ENCODE results near the gene SLC16A13. TPM values are rescaled to one million over a fixed set of nuclear protein-coding genes. Genes with fewer than 3 reads are reported as not detected.
"Not testable (repeated sequence)": the region's sequence is repeated elsewhere in the genome, so short reads cannot be mapped to it uniquely, and the experiment has no call there.

The SLC16A13 gene, protein sequence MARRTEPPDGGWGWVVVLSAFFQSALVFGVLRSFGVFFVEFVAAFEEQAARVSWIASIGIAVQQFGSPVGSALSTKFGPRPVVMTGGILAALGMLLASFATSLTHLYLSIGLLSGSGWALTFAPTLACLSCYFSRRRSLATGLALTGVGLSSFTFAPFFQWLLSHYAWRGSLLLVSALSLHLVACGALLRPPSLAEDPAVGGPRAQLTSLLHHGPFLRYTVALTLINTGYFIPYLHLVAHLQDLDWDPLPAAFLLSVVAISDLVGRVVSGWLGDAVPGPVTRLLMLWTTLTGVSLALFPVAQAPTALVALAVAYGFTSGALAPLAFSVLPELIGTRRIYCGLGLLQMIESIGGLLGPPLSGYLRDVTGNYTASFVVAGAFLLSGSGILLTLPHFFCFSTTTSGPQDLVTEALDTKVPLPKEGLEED
- total RNA-seq (2014; rRNA removed; shearing (Covaris generic)) (0.25 TPM in 1 of 2 replicates, not detected in the other), polyA plus RNA-seq (2016; fragmentation: Nextera tagmentation; extraction: Ambion mirVana) (0.87 and 1.1 TPM in 2 replicates)

DNA sequence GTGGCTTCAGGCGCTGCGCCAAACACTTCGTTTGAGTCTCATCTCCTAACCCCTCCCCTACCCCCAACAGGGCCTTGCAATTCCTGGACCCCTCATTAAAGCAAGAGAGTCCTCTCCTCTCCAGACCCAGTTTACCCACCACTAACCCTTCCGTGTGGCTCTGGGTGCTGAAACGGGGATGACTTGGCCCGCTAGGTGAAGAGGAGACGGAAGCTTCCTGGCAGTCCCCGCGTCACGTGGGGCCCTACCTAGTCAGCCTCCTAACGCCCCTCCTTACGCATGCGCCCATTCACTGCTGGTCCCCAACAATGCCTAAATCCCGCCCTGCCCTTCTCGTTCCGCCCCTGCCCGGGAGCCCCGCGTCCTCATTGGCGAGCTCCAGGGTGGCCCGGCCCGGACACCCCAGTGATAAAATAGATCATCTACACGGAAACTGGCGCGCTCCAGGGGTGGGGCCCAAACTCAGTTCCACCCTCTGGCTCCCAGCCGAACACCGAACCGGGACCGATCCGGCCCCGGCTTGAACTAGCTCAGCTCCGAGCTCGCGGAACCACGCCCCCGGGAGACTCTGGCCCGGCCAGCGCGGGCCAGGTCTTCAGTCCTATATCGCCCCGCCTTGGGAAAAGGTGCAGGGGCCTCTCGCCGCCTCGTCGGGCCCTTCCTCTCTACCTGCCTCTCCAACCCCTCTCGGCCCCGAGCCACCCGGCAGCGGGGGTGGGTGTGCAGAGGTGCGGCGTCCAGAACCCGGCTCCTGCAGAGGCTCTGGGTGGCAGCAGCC, at the start of gene SLC16A13:
Gene SLC16A13 (plus strand): TSS at position 425 of the 778 bp plus-strand sequence. CDS start 368 bp downstream, outside the sequence.
- Histone ChIP-seq H3K9me3 (ENCODE audit: low read depth) (no peaks in the 10 kb centered on the region), H3K9ac (peak within 1 kb of the TSS; percentile 78), H2AFZ (peak within 1 kb of the TSS; percentile 98), H3K4me1 (ENCODE audit: insufficient read depth) (0 out of 2 replicates have a peak, but pooled peaks cover 7% of the 10 kb centered on the region), H3K4me3 (peak within 1 kb of the TSS; percentile 78), H3F3A (ENCODE audit: insufficient read depth) (0 out of 2 replicates have a peak, but pooled peaks cover 3% of the 10 kb centered on the region), H3K27me3 (replicated peaks; ENCODE audit: insufficient read depth) (no peaks in the 10 kb centered on the region), H3K4me2 (ENCODE audit: unreplicated experiment) (peak within 1 kb of the TSS; percentile 91), H3K36me3 (ENCODE audit: low read depth) (no peaks in the 10 kb centered on the region), H3K9me2 (ENCODE audit: insufficient read depth) (no peaks in the 10 kb centered on the region), H3K27ac (peak within 1 kb of the TSS; percentile 46), H3K79me2 (ENCODE audit: insufficient read depth) (no peaks in the 10 kb centered on the region), H4K20me1 (ENCODE audit: insufficient read depth) (no peaks in the 10 kb centered on the region)
- TF ChIP-seq EZH2 (IDR thresholded peaks at IDR 0.05; ENCODE audit: insufficient read depth, poor library complexity, severe bottlenecking) = no peak
- TF ChIP-seq EZH2phosphoT487 (IDR thresholded peaks at IDR 0.05; ENCODE audit: insufficient read depth, low read depth) = no peak
- 1 to 3% methylated on average over 48 to 51 of the region's 52 CpGs for WGBS, 2 experiments (ENCODE audit: low coverage in 1 of 2, low lambda C conversion rate in 2 of 2, missing lambda C conversion rate in 2 of 2)
- in situ Hi-C loops (cut with MboI) = no loop called here
- peak; percentile 97 for DNase-seq

DNA sequence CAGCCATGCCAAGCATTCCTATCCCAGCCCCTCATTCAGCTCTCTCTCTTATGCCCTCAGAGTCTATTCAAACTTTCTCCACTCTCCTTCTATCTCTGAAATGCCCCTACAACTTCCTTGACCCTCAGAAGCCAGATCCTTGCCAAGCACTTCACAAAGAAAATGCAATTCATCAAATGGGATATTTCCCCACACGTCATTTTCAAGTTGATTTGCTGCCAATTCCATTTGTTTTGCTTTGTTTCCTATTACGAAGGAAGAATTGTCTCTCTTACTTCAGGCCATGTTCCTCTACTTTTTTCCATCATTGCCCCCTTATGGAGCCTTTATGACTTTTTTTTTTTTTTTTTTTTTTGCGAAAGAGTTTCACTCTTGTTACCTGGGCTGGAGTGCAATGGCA, 49.1 kb upstream of the SLC16A13 start:
- Histone ChIP-seq H3K27me3 (replicated peaks; ENCODE audit: insufficient read depth) (no peaks in the 10 kb centered on the region), H3K4me3 (no peak overlapping the region), H3K27ac (no peak overlapping the region), H4K20me1 (ENCODE audit: insufficient read depth) (no peaks in the 10 kb centered on the region), H3K4me1 (ENCODE audit: insufficient read depth) (no peaks in the 10 kb centered on the region), H3K36me3 (ENCODE audit: low read depth) (no peaks in the 10 kb centered on the region), H3F3A (ENCODE audit: insufficient read depth) (no peaks in the 10 kb centered on the region), H2AFZ (no peak overlapping the region), H3K9me3 (ENCODE audit: low read depth) (no peaks in the 10 kb centered on the region), H3K9me2 (ENCODE audit: insufficient read depth) (no peaks in the 10 kb centered on the region), H3K4me2 (ENCODE audit: unreplicated experiment) (no peak overlapping the region), H3K9ac (no peak overlapping the region), H3K79me2 (ENCODE audit: insufficient read depth) (no peaks in the 10 kb centered on the region)
- DNase-seq = no peak
- in situ Hi-C loops (cut with MboI) = loop anchor here (10.0 kb wide), 1 partner anchor 62 kb away; no protein-coding TSS in a partner anchor
- no peak for TF ChIP-seq EZH2 (IDR thresholded peaks at IDR 0.05; ENCODE audit: insufficient read depth, poor library complexity, severe bottlenecking)
- no peak for TF ChIP-seq EZH2phosphoT487 (IDR thresholded peaks at IDR 0.05; ENCODE audit: insufficient read depth, low read depth)
- WGBS, 2 experiments (ENCODE audit: low coverage in 1 of 2, low lambda C conversion rate in 2 of 2, missing lambda C conversion rate in 2 of 2) = 50 to 53% methylated on average over 2 to 3 of the region's 3 CpGs

DNA sequence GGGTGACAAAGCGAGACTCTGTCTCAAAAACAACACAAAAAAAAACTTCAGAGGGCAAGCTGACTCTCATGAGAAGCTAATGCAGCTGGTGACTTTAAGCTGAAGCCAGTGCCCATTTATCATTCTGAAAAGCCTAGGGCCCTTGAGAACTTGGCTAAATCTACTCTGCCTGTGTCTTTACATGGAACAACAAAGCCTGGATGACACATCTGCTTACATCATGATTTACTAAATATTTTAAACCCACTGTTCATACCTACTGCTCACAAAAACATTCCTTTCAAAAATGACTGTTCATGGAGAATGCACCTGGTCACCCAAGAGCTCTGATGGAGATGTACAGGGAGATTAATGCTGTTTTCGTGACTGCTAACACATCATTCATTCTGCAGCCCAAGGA, 46.0 kb upstream of the SLC16A13 start:
- H3K27ac ChIP-seq = no peak overlapping the region
- TF ChIP-seq EZH2 (IDR thresholded peaks at IDR 0.05; ENCODE audit: insufficient read depth, poor library complexity, severe bottlenecking) (no peak), EZH2phosphoT487 (IDR thresholded peaks at IDR 0.05; ENCODE audit: insufficient read depth, low read depth) (no peak)
- H3F3A ChIP-seq (ENCODE audit: insufficient read depth) = no peaks in the 10 kb centered on the region
- H3K9ac ChIP-seq = no peak overlapping the region
- H3K36me3 ChIP-seq (ENCODE audit: low read depth) = no peaks in the 10 kb centered on the region
- DNase-seq = no peak
- H3K9me3 ChIP-seq (ENCODE audit: low read depth) = no peaks in the 10 kb centered on the region
- H3K4me3 ChIP-seq = no peak overlapping the region
- no peaks in the 10 kb centered on the region for H3K9me2 ChIP-seq (ENCODE audit: insufficient read depth)
- no peak overlapping the region for H3K4me2 ChIP-seq (ENCODE audit: unreplicated experiment)
- H4K20me1 ChIP-seq (ENCODE audit: insufficient read depth) = no peaks in the 10 kb centered on the region
- in situ Hi-C loops (cut with MboI) = loop anchor here (10.0 kb wide), 1 partner anchor 65 kb away; no protein-coding TSS in a partner anchor
- no peaks in the 10 kb centered on the region for H3K79me2 ChIP-seq (ENCODE audit: insufficient read depth)
- H3K4me1 ChIP-seq (ENCODE audit: insufficient read depth) = no peaks in the 10 kb centered on the region
- no peak overlapping the region for H2AFZ ChIP-seq
- 61 to 64% methylated on average over 2 of the region's 2 CpGs for WGBS, 2 experiments (ENCODE audit: low coverage in 1 of 2, low lambda C conversion rate in 2 of 2, missing lambda C conversion rate in 2 of 2)
- H3K27me3 ChIP-seq (replicated peaks; ENCODE audit: insufficient read depth) = no peaks in the 10 kb centered on the region

DNA sequence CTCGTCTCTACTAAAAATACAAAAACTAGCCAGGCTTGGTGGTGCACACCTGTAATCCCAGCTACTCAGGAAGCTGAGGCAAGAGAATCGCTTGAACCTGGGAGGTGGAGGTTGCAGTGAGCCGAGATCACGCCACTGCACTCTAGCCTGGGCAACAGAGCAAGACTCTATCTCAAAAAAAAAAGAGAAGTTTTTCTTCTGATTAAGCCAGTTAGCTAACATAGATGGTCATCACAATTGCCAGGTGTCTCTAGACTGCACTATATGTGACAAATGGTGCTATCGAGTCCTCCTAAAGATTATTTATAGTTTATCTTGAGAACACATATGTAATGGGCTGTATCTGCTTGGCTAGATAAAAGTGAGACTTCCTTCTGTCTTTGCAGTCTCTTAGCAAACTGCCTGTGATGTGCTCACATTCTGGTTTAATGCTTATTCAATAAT, 42.2 kb upstream of the SLC16A13 start:
- H2AFZ ChIP-seq; H3K4me3 ChIP-seq; H3K36me3 ChIP-seq (ENCODE audit: low read depth); H3K4me2 ChIP-seq (ENCODE audit: unreplicated experiment); DNase-seq; H3F3A ChIP-seq (ENCODE audit: insufficient read depth); H3K27me3 ChIP-seq (replicated peaks; ENCODE audit: insufficient read depth); H3K79me2 ChIP-seq (ENCODE audit: insufficient read depth); H3K9me2 ChIP-seq (ENCODE audit: insufficient read depth); H3K9ac ChIP-seq; H3K4me1 ChIP-seq (ENCODE audit: insufficient read depth); H4K20me1 ChIP-seq (ENCODE audit: insufficient read depth); H3K9me3 ChIP-seq (ENCODE audit: low read depth); H3K27ac ChIP-seq; in situ Hi-C loops (cut with MboI): not testable (repeated sequence)
- 71 to 75% methylated on average over 5 of the region's 5 CpGs for WGBS, 2 experiments (ENCODE audit: low coverage in 1 of 2, low lambda C conversion rate in 2 of 2, missing lambda C conversion rate in 2 of 2)
